Stimulated activated CD8-positive, alpha-beta memory T cell treated with anti-CD3 and anti-CD28 coated beads, Interleukin-2, amount 100 ng/mL, for 1 hour (primary cell): ENCODE data around the gene VAV1.

ENCODE experiments used
- DNase-seq, 2 donors: peaks; one replicate each; pipeline ENCODE4 v3.0.0-alpha.2; 2020; ENCODE audit warnings: low read depth in 2 of 2

The VAV1 gene

DNA sequence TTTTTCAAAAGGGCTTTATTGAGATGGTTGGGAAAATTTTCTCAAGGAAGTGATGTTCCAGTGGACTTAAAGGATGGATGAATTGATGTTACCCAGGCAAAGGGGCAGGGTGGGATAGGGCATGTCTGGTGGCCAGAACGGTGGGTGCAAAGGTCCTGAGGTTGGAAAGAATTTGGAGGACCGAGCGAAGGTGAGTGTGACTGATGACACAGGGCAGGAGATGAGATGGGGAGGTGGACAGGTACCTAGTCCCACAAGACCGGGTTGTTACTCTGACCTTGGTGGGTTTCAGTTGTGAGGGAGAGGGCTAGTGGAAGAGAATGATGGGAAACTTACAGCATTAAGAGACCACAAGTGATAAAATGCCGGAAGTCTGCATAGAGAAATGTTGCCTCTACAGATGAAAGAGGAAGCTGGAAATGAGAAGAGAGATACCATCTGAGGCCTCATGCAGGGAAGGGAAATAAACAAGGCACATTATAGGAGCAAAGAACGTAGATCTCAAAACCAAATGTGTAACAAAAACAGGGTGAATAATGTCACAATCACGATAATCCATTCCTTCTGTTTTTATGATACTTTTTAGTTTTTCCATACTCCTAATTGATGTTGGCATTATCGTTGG lies 119.4 kb downstream of the VAV1 start:
- DNase-seq: no peak

DNA sequence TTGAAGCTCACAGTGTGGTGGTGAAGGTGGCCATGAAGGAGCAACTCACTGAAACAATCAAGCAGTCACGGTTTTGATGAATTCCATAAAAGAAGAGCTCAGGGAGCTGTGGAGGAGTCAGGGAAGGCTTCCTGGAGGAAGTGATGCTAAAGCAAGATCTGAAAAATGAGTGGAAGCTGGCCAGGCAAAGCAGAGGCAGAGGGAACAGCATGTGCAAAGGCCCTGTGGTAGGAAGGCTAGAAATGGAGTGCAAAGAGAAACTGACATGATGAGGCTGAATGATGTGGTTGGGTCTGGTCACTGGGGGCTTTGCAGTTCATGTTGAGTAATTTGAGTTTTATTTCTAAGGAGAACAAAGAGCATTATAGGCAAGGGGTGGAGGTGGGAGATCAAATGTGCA lies 121.8 kb downstream of the VAV1 start:
- DNase-seq: no peak

DNA sequence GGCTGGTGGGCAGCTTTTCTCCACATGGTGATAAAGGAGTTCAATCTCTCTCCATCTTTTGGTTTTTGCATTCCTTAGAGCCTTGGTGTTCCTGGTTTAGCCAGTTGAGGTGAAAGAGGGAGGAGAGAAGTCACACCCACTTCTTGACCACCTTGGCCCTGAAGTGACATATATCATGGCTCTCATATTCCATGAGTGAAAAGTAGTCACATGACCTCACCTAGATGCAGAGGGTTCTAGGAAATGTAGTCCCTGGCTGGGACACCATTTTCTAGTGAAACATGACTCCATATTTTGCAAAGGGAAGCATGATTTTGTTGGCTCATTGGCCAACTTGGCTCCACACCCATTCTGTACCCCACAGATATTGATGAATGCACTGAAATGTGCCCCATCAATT lies 130.9 kb downstream of the VAV1 start:
- no peak for DNase-seq

DNA sequence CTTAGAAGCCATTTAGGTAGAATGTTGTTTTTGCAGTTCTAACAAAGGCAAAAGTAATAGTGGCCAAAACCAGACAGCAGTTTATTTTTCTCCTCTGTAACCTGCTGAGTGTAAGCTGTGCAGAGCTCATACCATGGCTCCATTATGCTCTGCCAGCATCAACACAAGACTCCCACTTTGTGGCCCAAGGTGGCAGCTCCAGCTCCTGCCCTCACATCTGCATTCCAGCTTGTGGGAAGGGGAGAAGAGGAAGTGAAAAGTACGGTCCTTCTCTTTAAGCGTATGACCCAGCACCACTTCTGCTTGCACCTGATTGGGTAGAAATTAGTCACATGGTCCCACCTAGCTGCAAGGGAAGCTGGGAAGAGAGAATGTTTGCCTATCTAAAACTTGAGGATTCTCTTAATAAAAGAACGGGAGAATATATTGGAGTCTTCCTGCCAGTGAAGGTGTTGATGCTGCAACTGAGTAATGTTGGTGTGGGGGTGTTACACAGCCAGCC lies 134.1 kb downstream of the VAV1 start:
- no peak for DNase-seq
